Measurements from ENCODE around the gene RFC3.
A peak's percentile ranks its signal among the peaks of the same experiment; 100 is the strongest.
"Not testable (repeated sequence)": the region's sequence is repeated elsewhere in the genome, so short reads cannot be mapped to it uniquely, and the experiment has no call there.

The RFC3 gene, protein sequence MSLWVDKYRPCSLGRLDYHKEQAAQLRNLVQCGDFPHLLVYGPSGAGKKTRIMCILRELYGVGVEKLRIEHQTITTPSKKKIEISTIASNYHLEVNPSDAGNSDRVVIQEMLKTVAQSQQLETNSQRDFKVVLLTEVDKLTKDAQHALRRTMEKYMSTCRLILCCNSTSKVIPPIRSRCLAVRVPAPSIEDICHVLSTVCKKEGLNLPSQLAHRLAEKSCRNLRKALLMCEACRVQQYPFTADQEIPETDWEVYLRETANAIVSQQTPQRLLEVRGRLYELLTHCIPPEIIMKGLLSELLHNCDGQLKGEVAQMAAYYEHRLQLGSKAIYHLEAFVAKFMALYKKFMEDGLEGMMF

DNA sequence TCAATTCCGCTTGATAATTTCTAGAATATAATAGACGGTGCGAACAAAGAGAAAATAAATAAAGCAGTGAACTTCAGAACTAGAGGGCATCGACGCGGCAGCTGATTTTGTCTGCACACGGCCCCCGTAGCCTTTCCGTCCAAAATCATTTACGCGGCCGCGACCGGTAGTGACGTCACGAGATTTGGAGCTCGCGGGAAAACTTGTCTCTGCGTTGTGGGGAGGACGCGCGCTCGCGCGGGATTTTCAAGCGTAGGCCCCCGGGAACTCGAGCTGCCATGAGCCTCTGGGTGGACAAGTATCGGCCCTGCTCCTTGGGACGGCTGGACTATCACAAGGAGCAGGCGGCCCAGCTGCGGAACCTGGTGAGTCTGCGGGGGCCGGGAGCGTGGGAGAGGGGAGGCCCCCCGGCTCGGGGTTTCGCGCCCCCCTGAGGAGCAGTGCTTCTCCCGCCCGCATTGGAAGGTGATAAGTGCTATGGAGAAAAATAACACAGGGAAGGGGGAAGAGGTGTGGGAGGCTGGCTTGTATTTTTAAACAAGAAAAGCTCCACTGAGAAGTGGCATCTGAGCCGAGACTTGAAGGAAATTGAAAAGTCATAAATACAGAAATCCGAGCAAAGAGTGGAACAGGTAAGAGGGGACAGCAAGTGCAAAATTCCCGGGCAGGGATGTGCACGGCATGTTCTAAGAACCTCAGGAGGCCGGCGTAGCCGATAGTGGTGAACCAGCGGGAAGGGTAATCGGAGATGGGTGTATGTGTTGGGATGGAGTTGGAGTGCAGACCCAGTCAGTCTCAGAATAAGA is at the start of gene RFC3:
Gene RFC3, plus strand, starts transcription at position 249 of the 806 bp plus-strand sequence. Its CDS starts 30 bp downstream, at position 279.
- peak; percentile 92 for DNase-seq (ENCODE audit: low read depth in 2 of 2)

GRCh38 chr13:33771296-33771695 is 46.7 kb upstream of the RFC3 start:
- no peak for DNase-seq (ENCODE audit: low read depth in 2 of 2)

DNA sequence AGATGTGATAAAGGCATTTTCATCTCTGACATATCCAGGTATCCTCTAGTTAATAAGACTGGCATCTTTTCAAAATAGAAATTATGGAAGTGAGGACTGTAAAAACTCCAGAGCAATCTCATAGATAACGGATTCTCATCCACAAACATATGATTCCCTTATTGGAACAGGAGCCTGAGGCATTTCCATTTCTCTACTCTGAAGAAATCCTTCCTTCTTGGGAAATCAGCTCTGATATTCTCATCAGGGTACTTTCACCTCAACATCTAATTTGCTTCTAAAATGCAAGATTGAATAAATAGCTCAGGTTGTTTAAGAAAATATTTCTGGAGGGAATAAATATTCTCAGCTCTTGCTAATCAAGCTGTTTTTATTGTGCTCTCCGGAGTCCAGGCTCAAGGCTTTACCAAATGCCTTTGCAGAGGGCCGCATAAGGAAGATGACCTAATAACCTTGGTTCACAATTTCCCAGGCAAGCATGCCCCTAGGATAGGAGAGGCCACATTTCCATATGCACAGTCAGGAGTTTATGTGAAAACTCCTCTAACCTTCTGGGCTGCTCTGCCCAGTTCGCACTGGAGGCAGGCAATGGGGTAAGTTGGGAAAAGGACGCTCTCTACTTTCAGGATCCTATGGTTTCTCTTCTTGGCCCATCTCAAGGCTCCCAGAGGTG is 44.0 kb upstream of the RFC3 start:
- DNase-seq (ENCODE audit: low read depth in 2 of 2) = no peak

DNA sequence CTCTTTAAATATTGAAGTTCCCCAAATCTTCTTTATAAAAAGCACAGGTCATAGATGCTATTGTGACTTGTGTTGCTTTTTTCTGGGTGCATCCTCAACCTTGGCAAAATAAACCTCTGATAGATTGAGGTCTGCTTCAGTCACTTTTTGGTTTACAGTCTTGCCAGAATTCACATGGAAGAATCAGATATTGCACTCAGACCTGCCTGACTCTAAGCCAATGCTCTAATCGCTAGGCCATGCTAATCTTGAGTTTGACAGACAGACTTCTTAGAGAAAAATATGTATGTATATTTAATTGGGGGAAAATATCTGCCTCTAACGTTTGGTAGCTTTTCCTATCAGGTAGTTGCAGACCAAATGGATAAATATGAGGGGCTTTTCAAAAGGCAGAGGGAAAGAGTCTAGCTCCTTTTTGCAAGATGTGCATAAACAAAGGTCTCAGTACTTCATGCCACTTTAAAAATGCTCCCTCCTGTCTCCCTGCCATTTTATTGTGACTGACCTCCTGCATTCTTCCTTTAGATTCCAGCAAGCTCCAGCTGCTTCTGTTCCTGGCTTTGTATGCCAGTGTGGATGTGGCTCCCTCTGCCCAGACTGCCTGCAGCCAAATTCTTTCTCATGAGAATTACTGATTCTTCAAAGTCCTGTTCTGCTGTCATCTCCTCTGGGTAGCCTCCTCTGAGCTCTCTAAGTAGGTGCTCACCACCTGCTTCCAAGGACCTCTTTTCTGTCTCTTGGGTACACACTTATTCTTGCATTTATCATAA is 42.4 kb upstream of the RFC3 start:
- DNase-seq (ENCODE audit: low read depth in 2 of 2) = no peak

GRCh38 chr13:33776239-33776881 is 41.6 kb upstream of the RFC3 start:
- no peak for DNase-seq (ENCODE audit: low read depth in 2 of 2)

DNA sequence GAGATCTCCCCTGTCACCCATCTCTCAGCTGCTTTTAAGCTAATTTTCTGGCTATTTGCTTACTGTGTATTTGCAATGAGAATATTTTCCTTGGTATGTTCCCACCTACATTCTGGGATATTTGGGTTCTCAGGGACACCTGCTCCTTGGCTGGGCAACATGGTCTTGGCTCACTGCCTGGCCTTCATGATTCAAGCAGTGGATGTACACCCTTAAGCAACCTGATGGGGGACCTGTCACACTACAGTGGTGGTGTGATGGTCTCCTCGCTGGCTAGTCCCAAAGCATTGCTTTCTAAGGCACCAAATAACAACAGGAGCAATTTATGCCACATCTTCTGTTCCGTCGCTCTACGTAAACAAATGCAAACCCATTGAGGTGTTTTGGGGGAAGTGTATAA is 35.3 kb upstream of the RFC3 start:
- DNase-seq (ENCODE audit: low read depth in 2 of 2) = no peak

DNA sequence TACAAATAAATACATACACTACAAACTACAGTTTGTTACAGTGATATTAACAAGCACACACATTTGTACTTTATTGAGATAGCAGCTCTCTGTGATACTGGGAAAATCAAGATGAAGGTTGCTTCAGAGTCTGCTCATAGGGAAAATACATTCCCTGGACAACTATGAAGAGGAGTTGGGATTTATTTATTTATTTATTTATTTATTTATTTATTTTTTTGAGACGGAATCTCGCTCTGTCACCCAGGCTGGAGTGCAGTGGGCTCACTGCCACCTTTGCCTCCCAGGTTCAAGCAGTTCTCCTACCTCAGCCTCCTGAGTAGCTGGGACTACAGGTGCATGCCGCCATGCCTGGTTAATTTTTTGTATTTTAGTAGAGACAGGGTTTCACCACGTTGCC is 34.7 kb upstream of the RFC3 start:
- not testable (repeated sequence) for DNase-seq (ENCODE audit: low read depth in 2 of 2)

DNA sequence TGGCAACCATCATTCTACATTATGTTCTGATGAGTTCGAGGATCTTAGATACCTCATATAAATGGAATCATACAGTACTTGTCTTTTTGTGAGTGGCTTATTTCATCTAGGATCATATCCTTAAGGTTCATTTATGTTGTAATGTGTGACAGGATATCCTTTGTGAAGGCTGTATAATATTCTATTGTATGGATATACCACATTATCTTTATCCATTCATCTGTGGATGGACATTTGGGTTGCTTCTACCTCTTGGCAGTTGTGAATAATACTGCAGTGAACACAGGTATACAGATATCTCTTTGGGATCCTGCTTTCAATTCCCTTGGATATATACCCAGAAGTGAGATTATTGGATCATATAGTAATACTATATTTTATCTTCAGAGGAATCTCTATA is 33.2 kb upstream of the RFC3 start:
- DNase-seq (ENCODE audit: low read depth in 2 of 2) = no peak

DNA sequence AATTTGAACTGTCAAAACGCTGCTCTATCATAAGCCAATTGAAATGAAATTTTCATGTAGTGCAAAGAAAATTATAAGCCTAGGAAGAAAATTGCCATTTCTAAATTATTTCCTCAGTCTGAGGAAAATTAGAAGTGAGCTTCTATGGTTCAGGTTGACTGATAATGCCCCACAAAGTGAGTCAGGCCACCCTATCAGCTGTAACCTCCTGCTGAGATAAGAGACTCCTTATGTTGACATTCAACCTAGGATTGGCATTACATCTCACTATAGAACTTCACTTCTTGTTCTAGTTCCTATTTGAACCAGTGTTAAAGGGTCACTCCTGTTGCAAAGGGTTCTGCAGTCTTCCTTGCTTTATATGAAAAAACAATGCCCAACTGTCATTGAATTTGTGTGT is 32.6 kb upstream of the RFC3 start:
- DNase-seq (ENCODE audit: low read depth in 2 of 2) = no peak

DNA sequence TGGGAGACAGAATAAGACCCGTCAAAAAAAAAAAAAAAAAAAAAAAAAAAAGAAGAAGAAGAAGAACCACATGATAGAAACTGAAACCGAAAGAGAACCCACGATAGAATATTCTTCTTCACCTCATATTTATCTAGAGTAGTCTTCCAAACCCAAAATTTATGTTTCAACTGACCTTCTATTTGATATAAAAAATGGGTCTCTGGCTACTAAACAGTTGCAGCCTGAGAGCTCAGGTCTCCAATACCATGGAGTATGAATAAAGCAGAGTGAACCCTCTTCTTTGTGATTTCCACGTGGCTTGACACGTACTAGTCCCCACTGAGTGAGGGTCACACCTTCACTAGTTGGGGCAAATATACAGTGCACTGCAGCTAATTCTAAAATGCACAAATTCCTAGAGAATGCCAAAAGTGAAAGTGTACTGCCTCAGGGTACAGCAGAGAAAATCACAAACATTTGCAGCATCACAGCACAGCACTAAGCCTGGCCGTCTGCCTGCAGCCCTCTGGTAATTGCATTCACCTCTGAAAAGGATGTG is 30.8 kb upstream of the RFC3 start:
- no peak for DNase-seq (ENCODE audit: low read depth in 2 of 2)

- DNase-seq (ENCODE audit: low read depth in 2 of 2) = no peak
Observed at GRCh38 chr13:33789066-33789606, 28.8 kb upstream of the RFC3 start.

GRCh38 chr13:33789739-33790138 is 28.2 kb upstream of the RFC3 start:
- DNase-seq (ENCODE audit: low read depth in 2 of 2) = no peak

GRCh38 chr13:33793726-33794125 is 24.2 kb upstream of the RFC3 start:
- no peak for DNase-seq (ENCODE audit: low read depth in 2 of 2)

GRCh38 chr13:33794576-33794975 is 23.4 kb upstream of the RFC3 start:
- DNase-seq (ENCODE audit: low read depth in 2 of 2) = no peak

GRCh38 chr13:33796095-33796494 is 21.9 kb upstream of the RFC3 start:
- DNase-seq (ENCODE audit: low read depth in 2 of 2) = no peak

DNA sequence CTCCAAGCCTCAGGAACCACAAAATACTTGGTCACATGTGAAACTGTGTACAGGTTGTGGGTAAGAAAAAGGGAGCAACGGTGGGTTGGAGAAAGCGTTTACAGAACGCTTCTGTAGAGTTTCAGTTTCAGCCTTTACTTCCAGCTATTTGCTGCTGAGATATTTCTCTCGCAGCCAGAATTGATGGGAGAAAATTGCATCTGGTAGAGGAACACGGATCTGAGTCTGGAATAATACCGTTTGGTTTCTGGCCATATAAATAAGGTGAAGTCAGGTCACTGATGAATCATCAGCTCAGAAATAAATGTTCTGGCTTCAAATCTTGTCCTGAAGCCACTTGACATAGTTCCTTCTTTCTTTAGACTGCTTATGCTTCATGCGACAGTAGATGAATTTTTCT is 20.3 kb upstream of the RFC3 start:
- no peak for DNase-seq (ENCODE audit: low read depth in 2 of 2)

DNA sequence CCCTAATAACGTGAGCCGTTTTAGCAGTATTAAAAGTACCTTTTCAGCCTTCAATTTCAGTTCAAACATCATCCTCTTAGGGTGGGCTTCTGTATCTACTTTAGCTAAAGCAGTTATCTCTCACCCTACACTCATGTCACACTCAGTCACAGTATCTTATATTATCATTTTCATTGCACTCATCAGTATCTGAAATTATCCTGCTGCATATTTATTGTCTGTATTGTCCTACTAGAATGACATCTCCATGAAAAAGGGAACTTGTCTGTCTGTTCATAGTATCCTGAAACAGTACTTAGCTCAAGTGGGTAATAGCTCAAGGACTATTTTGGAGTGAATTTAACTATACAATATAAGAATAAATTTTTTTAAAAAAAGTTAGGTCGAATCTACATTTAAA is 19.9 kb upstream of the RFC3 start:
- no peak for DNase-seq (ENCODE audit: low read depth in 2 of 2)

- peak; percentile 16 to 22 for DNase-seq (ENCODE audit: low read depth in 2 of 2)
Observed at GRCh38 chr13:33799950-33800592, 17.9 kb upstream of the RFC3 start.

DNA sequence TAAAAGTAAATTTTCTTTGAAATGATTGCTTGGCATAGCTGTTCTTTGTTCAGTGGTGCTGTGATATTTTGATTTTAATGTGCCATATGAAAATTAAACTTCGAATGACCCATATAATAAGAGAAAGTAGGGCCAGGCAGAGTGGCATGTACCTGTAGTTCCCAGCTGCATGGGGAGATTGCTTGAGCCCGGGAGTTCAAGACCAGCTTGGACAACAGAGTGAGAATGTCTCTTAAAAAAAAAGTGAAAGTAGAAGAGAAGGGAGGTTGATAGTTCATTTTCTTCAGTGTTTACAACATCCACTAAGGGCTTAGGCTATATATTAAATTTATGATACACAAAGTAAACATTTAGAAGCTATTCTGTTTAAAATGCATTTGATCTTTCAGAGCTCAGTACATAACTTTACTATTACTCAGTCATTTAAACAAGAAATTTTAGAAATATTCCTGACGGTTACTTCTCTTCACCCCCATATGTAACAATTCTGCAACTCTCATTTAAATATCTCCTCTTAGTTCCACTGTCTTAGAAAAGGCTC is 17.2 kb upstream of the RFC3 start:
- DNase-seq (ENCODE audit: low read depth in 2 of 2) = no peak

All from fibroblast of skin of left quadriceps (primary cell).